GM12878 (cell line): ENCODE measurements around the gene PCDHGA1. TPM values are rescaled to one million over a fixed set of nuclear protein-coding genes. Genes with fewer than 3 reads are reported as not detected.

Source experiments
- ATAC-seq: fragments of 200-7000 bp; cut with Tn5 transposase; 3 replicates; pipeline ENCODE4 v1.9.1; 2020; ENCODE audit warnings: mild to moderate bottlenecking, moderate library complexity
- BruUV-seq: library from RNA; stranded (reverse); fragments of 400-500 nt; replicated peaks from 2 replicates; lab custom pipeline; 2021; lab: Mats Ljungman, UMichigan
- CTCF ChIA-PET: fragments of 300-600 bp; sonication (Branson Sonifier 250); formaldehyde crosslinking; extraction: SDS; loops from one replicate; lab custom pipeline; 2021; ENCODE audit warnings: inconsistent platforms; lab: Yijun Ruan, JAX
- POLR2A ChIA-PET: fragments of 350-600 bp; formaldehyde crosslinking; extraction: SDS; loops from one replicate; lab custom pipeline; 2021; ENCODE audit warnings: inconsistent platforms; lab: Charles Lee
- RAD21 ChIA-PET: fragments of 300-600 bp; sonication (Branson Sonifier 250); formaldehyde crosslinking; loops from one replicate; lab custom pipeline; 2023; ENCODE audit warnings: antibody characterized with exemption; ENCODE audit not compliant: unreplicated experiment; lab: Charles Lee
- SMC1A ChIA-PET: fragments of 300-600 bp; sonication (Branson Sonifier 250); formaldehyde crosslinking; loops from one replicate; lab custom pipeline; 2023; ENCODE audit not compliant: unreplicated experiment, uncharacterized antibody; lab: Charles Lee
- DNase-seq: peaks from one replicate; pipeline ENCODE4 v3.0.0-alpha.2; 2011; ENCODE audit warnings: low read depth, low spot score
- FAIRE-seq: peaks from 3 replicates; lab custom pipeline; 2011; peaks lifted over from hg19 to GRCh38; lab: Jason Lieb, UNC
- H2AFZ ChIP-seq: 2 replicates; pipeline ENCODE4 v1.6.0; 2011; ENCODE audit warnings: low read depth, low read length, control low read depth; ENCODE audit not compliant: control insufficient read depth
- H3K27ac ChIP-seq: 2 replicates; pipeline ENCODE4 v1.5.1; 2011; ENCODE audit warnings: control low read depth; ENCODE audit not compliant: control insufficient read depth, insufficient read depth
- H3K27me3 ChIP-seq, 2 experiments: replicated peaks in 1 of 2; 2 replicates each; pipeline versions ENCODE4 v1.6.0 to v1.6.1; 2011; ENCODE audit warnings: low read length in 1 of 2; ENCODE audit not compliant: control insufficient read depth in 2 of 2, insufficient read depth in 2 of 2
- H3K36me3 ChIP-seq, 2 experiments: 2 replicates each; pipeline ENCODE4 v1.5.1; 2011; ENCODE audit warnings: low read length in 1 of 2; ENCODE audit not compliant: control insufficient read depth in 2 of 2, insufficient read depth in 2 of 2
- H3K4me1 ChIP-seq: 2 replicates; pipeline ENCODE4 v1.6.1; 2011; ENCODE audit warnings: mild to moderate bottlenecking, low read length, moderate library complexity, mixed read lengths; ENCODE audit not compliant: control insufficient read depth, insufficient read depth
- H3K4me2 ChIP-seq: 2 replicates; pipeline ENCODE4 v1.6.0; 2011; ENCODE audit warnings: control low read depth; ENCODE audit not compliant: control insufficient read depth, insufficient read depth
- H3K4me3 ChIP-seq: fragments of 200-600 bp; sonication (generic); 2 replicates; pipeline ENCODE4 v1.5.1; 2016
- H3K79me2 ChIP-seq: 2 replicates; pipeline ENCODE4 v1.6.0; 2011; ENCODE audit warnings: low read length; ENCODE audit not compliant: control insufficient read depth, insufficient read depth
- H3K9ac ChIP-seq: 2 replicates; pipeline ENCODE4 v1.8.0; 2011; ENCODE audit warnings: low read length, control low read depth, mixed read lengths; ENCODE audit not compliant: control insufficient read depth, insufficient read depth
- H3K9me3 ChIP-seq: replicated peaks from 3 replicates; pipeline ENCODE4 v1.5.1; 2011; ENCODE audit warnings: mild to moderate bottlenecking, low read length; ENCODE audit not compliant: control insufficient read depth, insufficient read depth
- H4K20me1 ChIP-seq: 2 replicates; pipeline ENCODE4 v1.6.0; 2011; ENCODE audit not compliant: control insufficient read depth, insufficient read depth
- EP300 ChIP-seq, 2 experiments: fragments of 150-350 bp in 1 of 2; IDR thresholded peaks; 2 replicates each; pipeline ENCODE4 v1.6.1; 2011 to 2012; ENCODE audit warnings: low read depth in 2 of 2, low read length in 2 of 2, borderline replicate concordance in 1 of 2, improper control_type of control experiment in 1 of 2, inconsistent platforms in 1 of 2; ENCODE audit not compliant: control insufficient read depth in 1 of 2
- ESRRA ChIP-seq: IDR thresholded peaks from 2 replicates; pipeline ENCODE4 v1.6.1; 2012; ENCODE audit warnings: mild to moderate bottlenecking, low read length, improper control_type of control experiment
- FOXM1 ChIP-seq: IDR thresholded peaks from 2 replicates; pipeline ENCODE4 v1.6.1; 2012; ENCODE audit warnings: low read depth, mild to moderate bottlenecking, inconsistent platforms, low read length, moderate library complexity
- KDM1A ChIP-seq: fragments of 200-600 bp; sonication (generic); IDR thresholded peaks from 2 replicates; pipeline ENCODE4 v1.6.1; 2016; ENCODE audit warnings: borderline replicate concordance
- MYC ChIP-seq: IDR thresholded peaks from 2 replicates; pipeline ENCODE4 v1.6.1; 2011; ENCODE audit warnings: mild to moderate bottlenecking, low read length, moderate library complexity, inconsistent platforms; ENCODE audit not compliant: insufficient read depth, insufficient replicate concordance, insufficient read length, severe bottlenecking
- RELA ChIP-seq: fragments of 450-650 bp; IDR thresholded peaks from 2 replicates; pipeline ENCODE4 v1.8.0; 2014; ENCODE audit warnings: borderline replicate concordance; ENCODE audit not compliant: partially characterized antibody
- SP1 ChIP-seq: IDR thresholded peaks from one replicate; pipeline ENCODE4 v1.6.1; 2011; ENCODE audit warnings: low read depth, low read length
- TCF3 ChIP-seq: IDR thresholded peaks from 2 replicates; pipeline ENCODE4 v1.6.1; 2012; ENCODE audit warnings: low read depth, mild to moderate bottlenecking, low read length, borderline replicate concordance; ENCODE audit not compliant: insufficient read depth
- WGBS: methylation state at CpG from one replicate; pipeline ENCODE4 v1.1.6; 2016; ENCODE audit warnings: low lambda C conversion rate; ENCODE audit not compliant: insufficient replicate concordance, insufficient coverage; ENCODE audit errors: missing lambda C conversion rate; 5-methylcytosine and 5-hydroxymethylcytosine counted together
- in situ Hi-C: fragments of 300-500 bp; cut with MboI; formaldehyde crosslinking; loops from 9 replicates; pipeline ENCODE4 v1.14.3; 2018; ENCODE audit warnings: mixed read lengths
- intact Hi-C: fragments of 100-400 bp; cut with micrococcal nuclease; formaldehyde crosslinking; loops from one replicate; pipeline ENCODE4 v1.14.2; 2022; ENCODE audit not compliant: unreplicated experiment
- polyA plus RNA-seq, 11 experiments: library from polyadenylated mRNA; depleted of rRNA in 4 of 11; unstranded in 6 of 11; stranded (reverse) in 5 of 11; fragments of >200 nt; fragmentation: Nextera tagmentation in 4 of 11; fragmentation: Illumina TruSeq in 1 of 11; extraction: Ambion mirVana in 4 of 11; extraction: Trizol in 1 of 11; gene quantifications; 1 replicate in 1 of 11; 2 replicates in 10 of 11; pipeline versions ENCODE4 v1.2.1 to v1.2.3, GENCODE V29; 2011 to 2016; ENCODE audit warnings: inconsistent platforms in 2 of 11, missing spikeins in 2 of 11, low read depth in 1 of 11
- total RNA-seq, 4 experiments: library from RNA; depleted of rRNA in 3 of 4; stranded (reverse); fragments of >200 nt in 3 of 4; fragmentation: Illumina TruSeq in 1 of 4; extraction: Trizol in 1 of 4; gene quantifications; 2 replicates each; pipeline versions ENCODE4 v1.2.1 to v1.2.3, GENCODE V29; 2013 to 2021
- TF ChIP-seq, protein P1 (sequence below): IDR thresholded peaks from 2 replicates; pipeline ENCODE4 v1.6.1; 2012; ENCODE audit warnings: low read depth, low read length, improper control_type of control experiment

Gene PCDHGA1
- total and polyA plus RNA-seq, 10 of the 15 experiments (the other 5 are each of a cell fraction or from before 2014, with no cell fraction given) = 0.02 to 0.51 (median 0.19) TPM; not detected in 3

DNA sequence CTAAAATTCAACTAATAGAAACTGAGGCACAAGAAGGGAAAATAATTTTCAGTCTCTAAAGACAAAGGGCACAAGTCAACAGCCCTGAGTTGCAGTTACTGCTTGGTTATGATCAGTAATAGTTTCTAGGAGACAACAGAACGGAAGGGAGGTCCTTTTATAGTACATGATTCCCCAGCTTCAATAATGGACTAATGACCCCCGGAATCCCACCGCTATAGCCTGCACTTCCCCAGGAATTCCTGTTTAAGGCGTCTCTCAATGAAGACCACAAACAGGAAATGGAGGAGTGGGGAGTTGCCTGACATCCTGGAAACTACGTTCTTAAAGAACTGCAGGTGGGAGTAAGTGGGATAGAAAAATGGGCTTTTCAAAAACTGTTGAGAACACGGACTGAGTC is 227.8 kb downstream of the PCDHGA1 start:
- Histone ChIP-seq H3K9me3 (no peaks in the 10 kb centered on the region), H3K27ac (no peak overlapping the region), H2AFZ (no peak overlapping the region; the same call in 1 of the 2 replicates), H3K4me1 (no peaks in the 10 kb centered on the region), H4K20me1 (no peaks in the 10 kb centered on the region)
- ChIA-PET CTCF (interaction anchor here (0.8 to 5.4 kb wide), 35 partner anchors 10 to 366 kb away, joined by 3 to 71 read pairs (median 6); partner anchors contain the start of genes PCDHB10, PCDHGA10, PCDHGA11 and PCDHGA12), RAD21 (interaction anchor here (0.7 to 4.2 kb wide), 18 partner anchors 9 to 335 kb away, joined by 3 to 51 read pairs (median 7); partner anchors contain the start of genes PCDHB14, PCDHGA10, PCDHGA11 and PCDHGA12)
- DNase-seq (no peak), ATAC-seq (peak; percentile 27)
- in situ Hi-C loops = loop anchor here (25.0 kb wide), 2 partner anchors 346 to 746 kb away; partner anchors contain the start of genes PCDHA3, PCDHA4, PCDHA5 and PCDHB12
- no TSS peak for BruUV-seq
- TF ChIP-seq TCF3 (no peak), FOXM1 (no peak), ESRRA (no peak), RELA (no peak), MYC (no peak), SP1 (no peak), KDM1A (no peak), EP300 (IDR thresholded peaks at IDR 0.05; ENCODE audit: borderline replicate concordance in 1 of 2, control insufficient read depth in 1 of 2, low read depth in 2 of 2, low read length in 2 of 2) (no peak)
- TF ChIP-seq, protein P1, sequence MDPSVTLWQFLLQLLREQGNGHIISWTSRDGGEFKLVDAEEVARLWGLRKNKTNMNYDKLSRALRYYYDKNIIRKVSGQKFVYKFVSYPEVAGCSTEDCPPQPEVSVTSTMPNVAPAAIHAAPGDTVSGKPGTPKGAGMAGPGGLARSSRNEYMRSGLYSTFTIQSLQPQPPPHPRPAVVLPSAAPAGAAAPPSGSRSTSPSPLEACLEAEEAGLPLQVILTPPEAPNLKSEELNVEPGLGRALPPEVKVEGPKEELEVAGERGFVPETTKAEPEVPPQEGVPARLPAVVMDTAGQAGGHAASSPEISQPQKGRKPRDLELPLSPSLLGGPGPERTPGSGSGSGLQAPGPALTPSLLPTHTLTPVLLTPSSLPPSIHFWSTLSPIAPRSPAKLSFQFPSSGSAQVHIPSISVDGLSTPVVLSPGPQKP = no peak
- TF ChIP-seq, all 136 proteins: peak for 0
- SMC1A ChIA-PET = interaction anchor here (0.9 to 6.3 kb wide), 23 partner anchors 10 to 188 kb away, joined by 3 to 67 read pairs (median 6); partner anchors contain the start of genes PCDHGA10, PCDHGA11, PCDHGA12 and PCDHGA8
- intact Hi-C loops = loop anchor here (1.0 to 2.0 kb wide), 4 partner anchors 83 to 146 kb away; partner anchors contain the start of genes PCDHGA10, PCDHGA11, PCDHGB7 and PCDHGC3
- Histone ChIP-seq H3K27me3 (no peaks in the 10 kb centered on the region), H3K9ac (no peak overlapping the region), H3K4me2 (no peak overlapping the region), H3K79me2 (no peaks in the 10 kb centered on the region), H3K4me3 (no peak overlapping the region), H3K36me3 (peaks cover 4 to 25% of the 10 kb centered on the region in 2 experiments)
- POLR2A ChIA-PET = no interaction called here
- 31% methylated on average over 6 of the region's 6 CpGs for WGBS
- no peak for FAIRE-seq
